Measurements from ENCODE around the gene ADCY2.

Gene ADCY2

GRCh38 chr5:7546555-7546954 lies 150.6 kb downstream of the ADCY2 start:
- no peak for TF ChIP-seq EZH2phosphoT487 (IDR thresholded peaks at IDR 0.05; ENCODE audit: low read depth)
- TF ChIP-seq, protein P1, sequence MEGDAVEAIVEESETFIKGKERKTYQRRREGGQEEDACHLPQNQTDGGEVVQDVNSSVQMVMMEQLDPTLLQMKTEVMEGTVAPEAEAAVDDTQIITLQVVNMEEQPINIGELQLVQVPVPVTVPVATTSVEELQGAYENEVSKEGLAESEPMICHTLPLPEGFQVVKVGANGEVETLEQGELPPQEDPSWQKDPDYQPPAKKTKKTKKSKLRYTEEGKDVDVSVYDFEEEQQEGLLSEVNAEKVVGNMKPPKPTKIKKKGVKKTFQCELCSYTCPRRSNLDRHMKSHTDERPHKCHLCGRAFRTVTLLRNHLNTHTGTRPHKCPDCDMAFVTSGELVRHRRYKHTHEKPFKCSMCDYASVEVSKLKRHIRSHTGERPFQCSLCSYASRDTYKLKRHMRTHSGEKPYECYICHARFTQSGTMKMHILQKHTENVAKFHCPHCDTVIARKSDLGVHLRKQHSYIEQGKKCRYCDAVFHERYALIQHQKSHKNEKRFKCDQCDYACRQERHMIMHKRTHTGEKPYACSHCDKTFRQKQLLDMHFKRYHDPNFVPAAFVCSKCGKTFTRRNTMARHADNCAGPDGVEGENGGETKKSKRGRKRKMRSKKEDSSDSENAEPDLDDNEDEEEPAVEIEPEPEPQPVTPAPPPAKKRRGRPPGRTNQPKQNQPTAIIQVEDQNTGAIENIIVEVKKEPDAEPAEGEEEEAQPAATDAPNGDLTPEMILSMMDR (IDR thresholded peaks at IDR 0.05; ENCODE audit: low read depth, low read length): no peak
- Histone ChIP-seq H4K20me1 (ENCODE audit: insufficient read depth, low read length) (no peaks in the 10 kb centered on the region), H3K27me3 (ENCODE audit: low read depth, low read length) (no peaks in the 10 kb centered on the region), H3K27ac (ENCODE audit: low read length) (no peak overlapping the region), H3K4me2 (ENCODE audit: low read length) (no peak overlapping the region), H3K79me2 (ENCODE audit: low read length) (no peaks in the 10 kb centered on the region), H2AFZ (ENCODE audit: low read depth, low read length) (no peak overlapping the region), H3K4me1 (ENCODE audit: low read length) (no peaks in the 10 kb centered on the region), H3K9me3 (ENCODE audit: insufficient read depth, low read length) (no peaks in the 10 kb centered on the region), H3K4me3 (ENCODE audit: low read length) (no peak overlapping the region), H3K9ac (ENCODE audit: low read length) (no peak overlapping the region), H3K36me3 (replicated peaks; ENCODE audit: low read depth, low read length) (no peaks in the 10 kb centered on the region)

GRCh38 chr5:7548596-7548995 lies 152.7 kb downstream of the ADCY2 start:
- Histone ChIP-seq H3K9me3 (ENCODE audit: insufficient read depth, low read length) (no peaks in the 10 kb centered on the region), H2AFZ (ENCODE audit: low read depth, low read length) (no peak overlapping the region), H3K36me3 (replicated peaks; ENCODE audit: low read depth, low read length) (no peaks in the 10 kb centered on the region), H3K4me1 (ENCODE audit: low read length) (no peaks in the 10 kb centered on the region), H3K79me2 (ENCODE audit: low read length) (no peaks in the 10 kb centered on the region), H3K9ac (ENCODE audit: low read length) (no peak overlapping the region), H4K20me1 (ENCODE audit: insufficient read depth, low read length) (no peaks in the 10 kb centered on the region), H3K27me3 (ENCODE audit: low read depth, low read length) (no peaks in the 10 kb centered on the region), H3K4me3 (ENCODE audit: low read length) (no peak overlapping the region), H3K4me2 (ENCODE audit: low read length) (no peak overlapping the region), H3K27ac (ENCODE audit: low read length) (no peak overlapping the region)
- TF ChIP-seq, protein P1 (IDR thresholded peaks at IDR 0.05; ENCODE audit: low read depth, low read length): no peak
- no peak for TF ChIP-seq EZH2phosphoT487 (IDR thresholded peaks at IDR 0.05; ENCODE audit: low read depth)

DNA sequence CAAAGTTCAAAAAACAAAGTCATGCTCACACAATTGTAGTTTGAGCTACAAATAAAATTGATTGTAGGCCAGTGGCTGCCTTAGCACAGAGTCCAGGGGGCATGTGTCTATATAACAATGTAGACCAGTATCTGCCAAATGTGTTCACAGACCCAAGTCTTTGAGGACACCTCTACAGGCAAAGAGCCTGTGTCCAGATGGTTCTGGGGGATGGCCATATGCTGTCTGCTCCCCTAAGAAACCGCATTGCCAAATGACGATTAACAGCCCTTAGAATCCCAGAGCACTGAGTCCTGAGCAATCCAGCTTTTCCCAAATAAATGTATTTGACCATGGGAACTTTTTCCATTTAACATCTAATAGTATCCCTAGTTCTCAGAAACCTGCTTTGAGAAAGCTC lies 169.6 kb downstream of the ADCY2 start:
- Histone ChIP-seq H4K20me1 (ENCODE audit: insufficient read depth, low read length) (no peaks in the 10 kb centered on the region), H3K27ac (ENCODE audit: low read length) (no peak overlapping the region), H3K4me1 (ENCODE audit: low read length) (no peaks in the 10 kb centered on the region), H3K27me3 (ENCODE audit: low read depth, low read length) (no peaks in the 10 kb centered on the region), H3K79me2 (ENCODE audit: low read length) (no peaks in the 10 kb centered on the region), H3K9me3 (ENCODE audit: insufficient read depth, low read length) (no peaks in the 10 kb centered on the region), H3K36me3 (replicated peaks; ENCODE audit: low read depth, low read length) (no peaks in the 10 kb centered on the region), H3K9ac (ENCODE audit: low read length) (no peak overlapping the region), H2AFZ (ENCODE audit: low read depth, low read length) (no peak overlapping the region), H3K4me3 (ENCODE audit: low read length) (no peak overlapping the region), H3K4me2 (ENCODE audit: low read length) (no peak overlapping the region)
- no peak for TF ChIP-seq EZH2phosphoT487 (IDR thresholded peaks at IDR 0.05; ENCODE audit: low read depth)
- TF ChIP-seq, protein P1 (IDR thresholded peaks at IDR 0.05; ENCODE audit: low read depth, low read length): no peak

DNA sequence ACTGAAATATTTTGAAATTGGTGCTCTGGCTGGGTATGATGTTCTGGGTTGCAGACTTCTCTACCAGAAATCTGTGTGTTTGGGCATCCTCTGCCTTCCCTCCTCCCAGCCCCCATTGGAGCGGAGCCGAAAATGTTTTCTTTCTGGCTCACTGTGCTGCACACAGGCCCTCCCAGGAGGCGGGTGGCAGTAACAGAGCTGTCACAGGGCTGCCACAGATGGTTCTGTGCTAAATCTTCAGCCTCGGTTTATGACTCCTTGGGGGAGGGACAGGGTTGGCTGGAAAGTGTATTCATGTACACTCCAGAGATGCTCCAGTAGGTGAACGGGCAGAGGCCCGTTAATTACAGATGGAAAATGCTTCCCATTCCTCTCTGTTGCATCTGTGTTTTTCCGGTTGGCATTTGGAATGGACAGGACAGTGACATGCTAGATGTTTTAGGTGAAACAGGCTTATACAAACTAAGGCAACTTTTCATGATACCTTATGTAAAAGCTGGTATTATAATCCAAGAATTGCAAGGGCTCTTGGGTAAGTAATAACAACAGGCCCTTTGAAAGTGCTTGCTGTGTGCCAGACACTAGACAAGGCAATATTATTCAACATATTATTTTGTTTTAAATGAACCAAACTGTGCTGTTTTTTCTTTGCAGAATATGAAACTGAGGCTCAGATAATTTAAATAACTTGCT lies 180.2 kb downstream of the ADCY2 start:
- Histone ChIP-seq H3K4me2 (ENCODE audit: low read length) (no peak overlapping the region), H2AFZ (ENCODE audit: low read depth, low read length) (no peak overlapping the region)

More for the DNA sequence above, 180.2 kb downstream of the ADCY2 start:
- no peaks in the 10 kb centered on the region for H3K27me3 ChIP-seq (ENCODE audit: low read depth, low read length)
- no peaks in the 10 kb centered on the region for H3K9me3 ChIP-seq (ENCODE audit: insufficient read depth, low read length)
- TF ChIP-seq, protein P1 (IDR thresholded peaks at IDR 0.05; ENCODE audit: low read depth, low read length): no peak
- TF ChIP-seq EZH2phosphoT487 (IDR thresholded peaks at IDR 0.05; ENCODE audit: low read depth): no peak
- no peak overlapping the region for H3K27ac ChIP-seq (ENCODE audit: low read length)
- no peaks in the 10 kb centered on the region for H3K36me3 ChIP-seq (replicated peaks; ENCODE audit: low read depth, low read length)
- no peaks in the 10 kb centered on the region for H3K79me2 ChIP-seq (ENCODE audit: low read length)
- H3K4me1 ChIP-seq (ENCODE audit: low read length): no peaks in the 10 kb centered on the region
- no peak overlapping the region for H3K9ac ChIP-seq (ENCODE audit: low read length)
- no peak overlapping the region for H3K4me3 ChIP-seq (ENCODE audit: low read length)
- H4K20me1 ChIP-seq (ENCODE audit: insufficient read depth, low read length): no peaks in the 10 kb centered on the region

Data from OCI-LY3 (cell line).